H9 (cell line): ENCODE data around the gene TCEAL1. TPM values are rescaled to one million over a fixed set of nuclear protein-coding genes. Genes with fewer than 3 reads are reported as not detected.
"Not testable (repeated sequence)": the region's sequence is repeated elsewhere in the genome, so short reads cannot be mapped to it uniquely, and the experiment has no call there.

Experiments used
- DNase-seq: peaks from one replicate; pipeline ENCODE4 v3.0.0-alpha.2; 2017
- H2AFZ ChIP-seq: one replicate; pipeline ENCODE4 v1.6.1; 2013; ENCODE audit warnings: mild to moderate bottlenecking, low read length, control low read depth, moderate library complexity
- H2AK5ac ChIP-seq: 2 replicates; pipeline ENCODE4 v1.6.1; 2013; ENCODE audit warnings: low read length, control low read depth, mixed read lengths; ENCODE audit not compliant: insufficient read length
- H2BK120ac ChIP-seq: one replicate; pipeline ENCODE4 v1.6.1; 2013; ENCODE audit warnings: low read depth, mild to moderate bottlenecking, low read length, control low read depth, inconsistent platforms; ENCODE audit not compliant: poor library complexity, severe bottlenecking
- H2BK12ac ChIP-seq: 2 replicates; pipeline ENCODE4 v1.6.1; 2013; ENCODE audit warnings: low read length, control low read depth, mixed read lengths, low read depth; ENCODE audit not compliant: insufficient read length
- H2BK15ac ChIP-seq: 2 replicates; pipeline ENCODE4 v1.6.1; 2013; ENCODE audit warnings: low read depth, low read length, control low read depth
- H2BK20ac ChIP-seq: one replicate; pipeline ENCODE4 v1.6.1; 2013; ENCODE audit warnings: low read depth, mild to moderate bottlenecking, low read length, control low read depth, inconsistent platforms; ENCODE audit not compliant: poor library complexity, severe bottlenecking
- H2BK5ac ChIP-seq: 2 replicates; pipeline ENCODE4 v1.6.1; 2013; ENCODE audit warnings: low read length, control low read depth, mixed read lengths; ENCODE audit not compliant: insufficient read length
- H3K14ac ChIP-seq: 2 replicates; pipeline ENCODE4 v1.6.1; 2013; ENCODE audit warnings: low read length, control low read depth; ENCODE audit not compliant: insufficient read depth
- H3K18ac ChIP-seq: 2 replicates; pipeline ENCODE4 v1.6.1; 2013; ENCODE audit warnings: low read depth, mild to moderate bottlenecking, mixed read lengths, low read length, control low read depth; ENCODE audit not compliant: insufficient read length
- H3K23ac ChIP-seq: 2 replicates; pipeline ENCODE4 v1.6.1; 2013; ENCODE audit warnings: low read length, control low read depth, mixed read lengths, low read depth; ENCODE audit not compliant: insufficient read length
- H3K23me2 ChIP-seq: 2 replicates; pipeline ENCODE4 v1.6.1; 2013; ENCODE audit warnings: low read depth, mild to moderate bottlenecking, mixed read lengths, low read length, control low read depth; ENCODE audit not compliant: insufficient read length, poor library complexity, severe bottlenecking
- H3K27ac ChIP-seq: 2 replicates; pipeline ENCODE4 v1.5.1; 2013; ENCODE audit warnings: low read length, control low read depth, mixed read lengths, low read depth; ENCODE audit not compliant: insufficient read length
- H3K27me3 ChIP-seq: 2 replicates; pipeline ENCODE4 v1.6.1; 2013; ENCODE audit warnings: low read length, control low read depth, inconsistent platforms; ENCODE audit not compliant: insufficient read depth
- H3K4ac ChIP-seq: 2 replicates; pipeline ENCODE4 v1.6.1; 2013; ENCODE audit warnings: low read depth, mild to moderate bottlenecking, control low read depth, inconsistent platforms, low read length, moderate library complexity
- H3K4me1 ChIP-seq: 2 replicates; pipeline ENCODE4 v1.6.1; 2013; ENCODE audit warnings: low read length, control low read depth, inconsistent platforms; ENCODE audit not compliant: insufficient read depth
- H3K4me2 ChIP-seq: 2 replicates; pipeline ENCODE4 v1.6.1; 2013; ENCODE audit warnings: low read length, control low read depth, mixed read lengths; ENCODE audit not compliant: insufficient read length, insufficient read depth
- H3K56ac ChIP-seq: 2 replicates; pipeline ENCODE4 v1.6.1; 2013; ENCODE audit warnings: low read depth, mild to moderate bottlenecking, mixed read lengths, low read length, control low read depth; ENCODE audit not compliant: insufficient read length
- H3K79me1 ChIP-seq: 2 replicates; pipeline ENCODE4 v1.6.1; 2013; ENCODE audit warnings: low read depth, mild to moderate bottlenecking, moderate library complexity, low read length, control low read depth, inconsistent platforms; ENCODE audit not compliant: insufficient read depth, poor library complexity, severe bottlenecking
- H3K79me2 ChIP-seq: 2 replicates; pipeline ENCODE4 v1.6.1; 2013; ENCODE audit warnings: low read length, control low read depth, inconsistent platforms; ENCODE audit not compliant: insufficient read depth
- H3K9ac ChIP-seq: 2 replicates; pipeline ENCODE4 v1.6.1; 2013; ENCODE audit warnings: low read length, control low read depth, mixed read lengths; ENCODE audit not compliant: insufficient read length; ENCODE audit errors: extremely low read depth
- H3K9me3 ChIP-seq: one replicate; pipeline ENCODE4 v1.6.1; 2013; ENCODE audit warnings: low read depth, low read length, inconsistent platforms; ENCODE audit not compliant: control insufficient read depth
- H3T11ph ChIP-seq: one replicate; pipeline ENCODE4 v1.6.1; 2013; ENCODE audit warnings: mild to moderate bottlenecking, low read length, control low read depth, inconsistent platforms
- H4K20me1 ChIP-seq: one replicate; pipeline ENCODE4 v1.6.1; 2013; ENCODE audit not compliant: control insufficient read depth, insufficient read length, insufficient read depth
- H4K5ac ChIP-seq: 2 replicates; pipeline ENCODE4 v1.6.1; 2013; ENCODE audit warnings: low read depth, mild to moderate bottlenecking, mixed read lengths, low read length, control low read depth; ENCODE audit not compliant: insufficient read length
- H4K8ac ChIP-seq: replicated peaks from 2 replicates; pipeline ENCODE4 v1.6.1; 2013; ENCODE audit warnings: low read length, control low read depth, mixed read lengths, low read depth; ENCODE audit not compliant: insufficient read length
- H4K91ac ChIP-seq: 2 replicates; pipeline ENCODE4 v1.6.1; 2013; ENCODE audit warnings: low read depth, mild to moderate bottlenecking, moderate library complexity, mixed read lengths, low read length, control low read depth; ENCODE audit not compliant: insufficient read length
- H3K27ac Mint-ChIP-seq, 3 experiments: 2 replicates in 2 of 3; 3 replicates in 1 of 3; pipeline ENCODE4 v1.8.0; 2020 to 2021; ENCODE audit warnings: mixed read lengths in 3 of 3, mild to moderate bottlenecking in 1 of 3, moderate library complexity in 1 of 3
- H3K27me3 Mint-ChIP-seq: 2 replicates; pipeline ENCODE4 v1.8.0; 2021; ENCODE audit warnings: low read depth, mild to moderate bottlenecking, moderate library complexity, mixed read lengths
- H3K36me3 Mint-ChIP-seq, 3 experiments: 2 replicates in 2 of 3; 3 replicates in 1 of 3; pipeline ENCODE4 v1.8.0; 2020 to 2021; ENCODE audit warnings: low read depth in 3 of 3, mixed read lengths in 3 of 3; ENCODE audit not compliant: insufficient read depth in 1 of 3
- H3K4me1 Mint-ChIP-seq, 2 experiments: 2 replicates each; pipeline ENCODE4 v1.8.0; 2020; ENCODE audit warnings: mixed read lengths in 2 of 2
- H3K4me3 Mint-ChIP-seq, 2 experiments: 2 replicates in 1 of 2; 3 replicates in 1 of 2; pipeline ENCODE4 v1.8.0; 2020 to 2021; ENCODE audit warnings: mild to moderate bottlenecking in 2 of 2, mixed read lengths in 2 of 2, moderate library complexity in 1 of 2
- H3K9me3 Mint-ChIP-seq, 2 experiments: 2 replicates in 1 of 2; 3 replicates in 1 of 2; pipeline ENCODE4 v1.8.0; 2020; ENCODE audit warnings: mild to moderate bottlenecking in 2 of 2, mixed read lengths in 2 of 2, moderate library complexity in 1 of 2
- CTCF ChIP-seq: fragments of 200-600 bp; sonication (generic); conservative IDR thresholded peaks from 3 replicates; pipeline ENCODE4 v1.8.0; 2021; ENCODE audit warnings: antibody characterized with exemption, mild to moderate bottlenecking
- WGBS: extraction: QIAGEN DNeasy Blood & Tissue Kit; methylation state at CpG from one replicate; pipeline ENCODE4 v1.1.7; 2013; ENCODE audit warnings: missing lambda C conversion rate, low lambda C conversion rate, mixed read lengths; ENCODE audit not compliant: insufficient read length; ENCODE audit errors: extremely low coverage; 5-methylcytosine and 5-hydroxymethylcytosine counted together
- total RNA-seq: library from RNA; stranded (reverse); gene quantifications from 2 replicates; pipeline ENCODE4 v1.2.1, GENCODE V29; 2021

The TCEAL1 gene
- total RNA-seq, 1 experiment from 2014 or later = 3.0 TPM

GRCh38 chrX:103658681-103659433, 30.1 kb downstream of the TCEAL1 start:
- Histone ChIP-seq H2BK120ac (no peak overlapping the region), H3T11ph (no peak overlapping the region), H3K79me2 (no peaks in the 10 kb centered on the region), H3K18ac (no peak overlapping the region), H4K8ac (no peak overlapping the region), H3K14ac (no peak overlapping the region), H2BK20ac (no peak overlapping the region), H2AK5ac (no peak overlapping the region), H3K27me3 (no peaks in the 10 kb centered on the region), H2BK15ac (no peak overlapping the region), H3K9me3 (no peaks in the 10 kb centered on the region), H3K27ac (no peak overlapping the region), H4K20me1 (no peaks in the 10 kb centered on the region), H3K56ac (no peak overlapping the region), H3K23me2 (no peaks in the 10 kb centered on the region), H3K9ac (no peak overlapping the region), H4K91ac (no peak overlapping the region), H2AFZ (no peak overlapping the region), H3K4ac (no peak overlapping the region), H2BK12ac (no peak overlapping the region), H4K5ac (no peak overlapping the region), H3K4me1 (no peaks in the 10 kb centered on the region), H2BK5ac (no peak overlapping the region), H3K4me2 (no peak overlapping the region), H3K23ac (no peak overlapping the region), H3K79me1 (no peaks in the 10 kb centered on the region)
- WGBS = no CpG with 5 or more reads among the region's 5 CpGs
- Mint-ChIP-seq H3K27me3 (peaks cover 6% of the 10 kb centered on the region; the same call in 1 of the 2 replicates), H3K27ac (no peak overlapping the region), H3K4me3 (no peak overlapping the region), H3K9me3 (peaks cover 2 to 40% of the 10 kb centered on the region in 2 experiments; a peak in 3 of 5 replicates), H3K36me3 (no peaks in the 10 kb centered on the region), H3K4me1 (peaks cover 5 to 11% of the 10 kb centered on the region in 2 experiments; a peak in 3 of 4 replicates)
- TF ChIP-seq CTCF = no peak
- no peak for DNase-seq

- H3K56ac ChIP-seq, H3K4ac ChIP-seq, H3K79me2 ChIP-seq, H2BK20ac ChIP-seq, H3K23ac ChIP-seq, H4K5ac ChIP-seq, H2AK5ac ChIP-seq, H2BK5ac ChIP-seq, H2BK120ac ChIP-seq, H2AFZ ChIP-seq, H3K4me3 Mint-ChIP-seq, DNase-seq, H3K27me3 ChIP-seq, H3K14ac ChIP-seq, H4K8ac ChIP-seq, H2BK12ac ChIP-seq, H3K9ac ChIP-seq, H3K23me2 ChIP-seq, H4K20me1 ChIP-seq, H3K36me3 Mint-ChIP-seq, H3K9me3 ChIP-seq, H3K27ac Mint-ChIP-seq, H3K27me3 Mint-ChIP-seq, H3K79me1 ChIP-seq, H3T11ph ChIP-seq, H2BK15ac ChIP-seq, H4K91ac ChIP-seq, H3K4me1 ChIP-seq, H3K18ac ChIP-seq, H3K27ac ChIP-seq, H3K4me2 ChIP-seq: not testable (repeated sequence)
- Mint-ChIP-seq H3K4me1 (peaks cover 11 to 15% of the 10 kb centered on the region in 2 experiments; a peak in 3 of 4 replicates), H3K9me3 (peaks cover 2 to 38% of the 10 kb centered on the region in 2 experiments; a peak in 3 of 5 replicates)
- no CpG with 5 or more reads among the region's 2 CpGs for WGBS
These were observed 30.7 kb downstream of the TCEAL1 start for GRCh38 chrX:103659460-103659859.
